Activated naive CD4-positive, alpha-beta T cell treated with anti-CD3 and anti-CD28 coated beads, Interleukin-2, amount 50 U/mL, for 24 hours (primary cell): ENCODE results near the gene BCAT1.
"Not testable (repeated sequence)": the region's sequence is repeated elsewhere in the genome, so short reads cannot be mapped to it uniquely, and the experiment has no call there.

Experiments
- H3K27ac Mint-ChIP-seq: one replicate; pipeline ENCODE4 v1.8.0; 2021; ENCODE audit warnings: mild to moderate bottlenecking, mixed read lengths
- H3K27me3 Mint-ChIP-seq: one replicate; pipeline ENCODE4 v1.8.0; 2021; ENCODE audit warnings: mixed read lengths
- H3K36me3 Mint-ChIP-seq: one replicate; pipeline ENCODE4 v1.8.0; 2021; ENCODE audit warnings: mixed read lengths
- H3K4me1 Mint-ChIP-seq: one replicate; pipeline ENCODE4 v1.8.0; 2021; ENCODE audit warnings: mixed read lengths
- H3K4me3 Mint-ChIP-seq: one replicate; pipeline ENCODE4 v1.8.0; 2021; ENCODE audit warnings: mild to moderate bottlenecking, mixed read lengths
- H3K9me3 Mint-ChIP-seq: one replicate; pipeline ENCODE4 v1.8.0; 2021; ENCODE audit warnings: mixed read lengths

BCAT1 gene

DNA sequence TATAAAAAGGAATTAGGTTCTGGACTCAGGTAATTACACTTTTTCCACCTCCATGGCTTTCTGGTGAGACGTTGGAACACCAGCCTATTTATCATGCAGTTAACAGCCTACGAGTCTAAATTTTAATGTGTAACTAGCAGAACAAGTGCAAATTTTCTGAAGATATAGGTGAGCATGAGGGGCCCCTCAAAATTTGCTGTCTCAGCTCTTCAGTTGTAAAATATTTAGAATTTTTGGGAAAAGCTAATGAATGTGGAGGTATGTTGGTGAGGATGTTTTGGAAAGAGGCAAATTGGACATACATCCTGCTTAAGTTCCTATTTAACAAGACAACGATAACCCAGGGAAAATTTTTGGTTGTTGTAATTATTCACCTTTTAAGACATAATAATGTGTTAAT is 25.3 kb upstream of the BCAT1 start:
- Mint-ChIP-seq H3K9me3 (no peaks in the 10 kb centered on the region), H3K4me1 (no peaks in the 10 kb centered on the region)

GRCh38 chr12:24972078-24972477 is 23.2 kb upstream of the BCAT1 start:
- H3K36me3 Mint-ChIP-seq: no peaks in the 10 kb centered on the region
- H3K27ac Mint-ChIP-seq: no peak overlapping the region
- no peaks in the 10 kb centered on the region for H3K9me3 Mint-ChIP-seq
- H3K4me3 Mint-ChIP-seq: no peak overlapping the region
- H3K4me1 Mint-ChIP-seq: no peaks in the 10 kb centered on the region
- H3K27me3 Mint-ChIP-seq: no peaks in the 10 kb centered on the region

More for the DNA sequence above, 25.3 kb upstream of the BCAT1 start:
- Mint-ChIP-seq H3K36me3 (no peaks in the 10 kb centered on the region), H3K4me3 (no peak overlapping the region), H3K27ac (no peak overlapping the region), H3K27me3 (no peaks in the 10 kb centered on the region)

GRCh38 chr12:24970177-24970576 is 21.3 kb upstream of the BCAT1 start:
- no peaks in the 10 kb centered on the region for H3K27me3 Mint-ChIP-seq
- no peak overlapping the region for H3K27ac Mint-ChIP-seq
- H3K36me3 Mint-ChIP-seq: no peaks in the 10 kb centered on the region
- H3K4me1 Mint-ChIP-seq: no peaks in the 10 kb centered on the region
- no peak overlapping the region for H3K4me3 Mint-ChIP-seq
- no peaks in the 10 kb centered on the region for H3K9me3 Mint-ChIP-seq

DNA sequence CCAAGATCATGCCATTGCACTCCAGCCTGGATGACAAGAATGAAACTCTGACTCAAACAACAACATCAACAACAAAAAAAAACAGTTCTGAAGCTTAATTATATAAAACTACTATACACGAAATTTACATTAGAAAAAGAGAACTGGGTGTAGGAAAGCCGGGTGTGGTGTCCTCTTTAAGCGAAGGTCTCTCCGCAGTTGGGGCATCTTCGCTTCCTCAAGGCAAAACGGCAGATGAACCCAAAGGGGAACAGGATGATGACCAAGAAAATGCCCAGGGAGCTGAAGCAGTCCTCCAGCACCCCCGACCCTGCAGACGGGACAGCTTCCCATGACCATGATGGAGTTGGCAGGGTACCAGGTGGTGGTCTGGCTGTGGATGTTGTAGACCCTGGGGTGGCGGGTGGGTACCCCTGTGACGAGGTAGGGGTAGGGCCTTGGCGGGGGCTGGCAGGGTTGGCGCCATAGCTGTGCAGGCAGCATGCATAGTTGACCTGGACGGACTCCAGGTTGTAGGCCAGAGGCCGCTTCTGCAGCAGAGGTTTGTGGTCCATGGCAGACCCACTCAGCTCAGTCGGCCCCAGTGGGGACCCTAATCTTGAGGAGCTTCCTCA is 18.2 kb upstream of the BCAT1 start:
- Mint-ChIP-seq H3K4me3 (no peak overlapping the region), H3K4me1 (no peaks in the 10 kb centered on the region), H3K9me3 (peaks cover 7% of the 10 kb centered on the region), H3K27me3 (no peaks in the 10 kb centered on the region), H3K36me3 (no peaks in the 10 kb centered on the region), H3K27ac (no peak overlapping the region)

GRCh38 chr12:24964342-24964741 is 15.4 kb upstream of the BCAT1 start:
- Mint-ChIP-seq H3K4me1 (no peaks in the 10 kb centered on the region), H3K27ac (no peak overlapping the region), H3K9me3 (peaks cover 7% of the 10 kb centered on the region), H3K27me3 (peaks cover 4% of the 10 kb centered on the region), H3K36me3 (no peaks in the 10 kb centered on the region), H3K4me3 (no peak overlapping the region)

- no peak overlapping the region for H3K27ac Mint-ChIP-seq
- H3K36me3 Mint-ChIP-seq: no peaks in the 10 kb centered on the region
- no peak overlapping the region for H3K4me3 Mint-ChIP-seq
- peaks cover 5% of the 10 kb centered on the region for H3K27me3 Mint-ChIP-seq
- peaks cover 7% of the 10 kb centered on the region for H3K9me3 Mint-ChIP-seq
- H3K4me1 Mint-ChIP-seq: peaks cover 3% of the 10 kb centered on the region
Observed at GRCh38 chr12:24960222-24960855, 11.4 kb upstream of the BCAT1 start.

GRCh38 chr12:24956351-24956750 is 7.5 kb upstream of the BCAT1 start:
- not testable (repeated sequence) for H3K27ac Mint-ChIP-seq, H3K36me3 Mint-ChIP-seq, H3K9me3 Mint-ChIP-seq, H3K27me3 Mint-ChIP-seq, H3K4me3 Mint-ChIP-seq
- peaks cover 12% of the 10 kb centered on the region for H3K4me1 Mint-ChIP-seq

DNA sequence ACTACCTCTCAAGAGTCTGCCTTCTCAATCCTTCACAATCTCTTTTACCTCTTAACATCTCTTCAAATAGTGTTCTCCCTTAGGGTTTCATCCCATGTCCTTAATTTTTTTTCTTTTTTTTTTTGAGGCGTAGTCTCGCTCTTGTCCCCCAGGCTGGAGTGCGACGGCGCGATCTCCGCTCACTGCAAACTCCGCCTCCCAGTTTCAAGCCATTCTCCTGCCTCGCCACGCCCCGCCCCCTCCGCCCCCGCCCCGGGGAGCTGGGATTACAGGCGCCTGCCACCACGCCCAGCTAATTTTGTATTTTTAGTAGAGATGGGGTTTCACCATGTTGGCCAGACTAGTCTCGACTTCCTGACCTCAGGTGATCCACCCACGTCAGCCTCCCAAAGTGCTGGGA is 7.0 kb upstream of the BCAT1 start:
- Mint-ChIP-seq H3K4me1 (peaks cover 12% of the 10 kb centered on the region), H3K9me3 (no peaks in the 10 kb centered on the region), H3K36me3 (no peaks in the 10 kb centered on the region), H3K27ac (no peak overlapping the region), H3K27me3 (peaks cover 8% of the 10 kb centered on the region), H3K4me3 (no peak overlapping the region)

GRCh38 chr12:24955389-24955788 is 6.5 kb upstream of the BCAT1 start:
- peaks cover 12% of the 10 kb centered on the region for H3K4me1 Mint-ChIP-seq
- H3K27ac Mint-ChIP-seq: no peak overlapping the region

GRCh38 chr12:24954261-24954660 is 5.4 kb upstream of the BCAT1 start:
- H3K27ac Mint-ChIP-seq: peak overlapping the region; percentile 37
- H3K36me3 Mint-ChIP-seq: no peaks in the 10 kb centered on the region
- no peak overlapping the region for H3K4me3 Mint-ChIP-seq
- no peaks in the 10 kb centered on the region for H3K9me3 Mint-ChIP-seq
- H3K27me3 Mint-ChIP-seq: peaks cover 18% of the 10 kb centered on the region
- H3K4me1 Mint-ChIP-seq: peaks cover 16% of the 10 kb centered on the region

More at GRCh38 chr12:24955389-24955788, 6.5 kb upstream of the BCAT1 start:
- H3K36me3 Mint-ChIP-seq: no peaks in the 10 kb centered on the region
- no peak overlapping the region for H3K4me3 Mint-ChIP-seq
- peaks cover 12% of the 10 kb centered on the region for H3K27me3 Mint-ChIP-seq
- no peaks in the 10 kb centered on the region for H3K9me3 Mint-ChIP-seq

DNA sequence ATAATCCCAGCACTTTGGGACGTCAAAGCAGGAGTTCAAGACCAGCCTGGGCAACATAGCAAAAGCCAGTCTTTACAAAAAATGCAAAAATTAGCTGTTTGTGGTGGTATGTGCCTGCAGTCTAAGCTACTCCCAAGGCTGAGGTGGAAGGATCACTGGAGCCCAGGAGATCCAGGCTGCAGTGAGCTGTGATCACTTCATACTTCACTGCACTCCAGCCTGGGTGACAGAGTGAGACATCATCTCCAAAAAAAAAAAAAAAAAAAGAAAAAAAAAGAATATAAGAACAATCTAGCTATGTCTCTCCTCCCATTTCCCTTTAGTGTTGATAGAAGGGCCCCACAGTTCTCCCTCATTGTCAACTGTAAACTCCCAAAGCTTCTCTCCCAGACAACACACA is 3.5 kb upstream of the BCAT1 start:
- H3K4me3 Mint-ChIP-seq: no peak overlapping the region
- peak overlapping the region; percentile 56 for H3K27ac Mint-ChIP-seq
- H3K4me1 Mint-ChIP-seq: peaks cover 33% of the 10 kb centered on the region
- H3K36me3 Mint-ChIP-seq: no peaks in the 10 kb centered on the region
- peaks cover 3% of the 10 kb centered on the region for H3K9me3 Mint-ChIP-seq
- H3K27me3 Mint-ChIP-seq: peaks cover 23% of the 10 kb centered on the region

DNA sequence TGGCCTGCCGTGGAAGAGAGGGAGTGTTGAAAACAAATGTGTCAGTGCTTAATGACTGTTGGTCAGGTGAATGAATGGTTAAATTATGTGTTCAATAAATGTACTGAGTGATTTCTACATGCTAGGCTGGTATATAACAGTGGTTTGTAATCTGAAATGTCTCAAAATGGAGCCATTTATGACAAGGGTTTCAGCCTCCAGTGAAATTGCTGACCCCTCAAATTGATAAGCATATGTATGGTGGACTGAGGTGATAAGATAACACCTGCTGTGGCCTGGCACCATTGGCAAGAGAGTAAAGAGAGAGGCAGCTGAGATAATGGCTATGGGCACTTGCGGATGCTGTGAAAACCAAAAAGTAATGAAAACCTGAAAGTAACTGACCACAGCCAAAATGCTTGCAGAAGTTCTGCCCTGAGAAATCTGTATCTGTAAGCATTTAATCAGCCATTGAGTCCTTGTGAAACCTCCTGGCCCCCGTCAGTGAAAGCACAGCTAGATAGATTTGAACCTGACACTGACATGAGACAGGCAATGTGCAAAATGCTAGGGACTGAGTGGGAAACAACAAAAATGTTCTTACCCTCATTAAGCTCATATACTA is 1.4 kb upstream of the BCAT1 start:
- peaks cover 6% of the 10 kb centered on the region for H3K9me3 Mint-ChIP-seq
- peaks cover 39% of the 10 kb centered on the region for H3K4me1 Mint-ChIP-seq
- peaks cover 29% of the 10 kb centered on the region for H3K27me3 Mint-ChIP-seq
- H3K4me3 Mint-ChIP-seq: no peak overlapping the region
- no peaks in the 10 kb centered on the region for H3K36me3 Mint-ChIP-seq
- H3K27ac Mint-ChIP-seq: no peak overlapping the region

DNA sequence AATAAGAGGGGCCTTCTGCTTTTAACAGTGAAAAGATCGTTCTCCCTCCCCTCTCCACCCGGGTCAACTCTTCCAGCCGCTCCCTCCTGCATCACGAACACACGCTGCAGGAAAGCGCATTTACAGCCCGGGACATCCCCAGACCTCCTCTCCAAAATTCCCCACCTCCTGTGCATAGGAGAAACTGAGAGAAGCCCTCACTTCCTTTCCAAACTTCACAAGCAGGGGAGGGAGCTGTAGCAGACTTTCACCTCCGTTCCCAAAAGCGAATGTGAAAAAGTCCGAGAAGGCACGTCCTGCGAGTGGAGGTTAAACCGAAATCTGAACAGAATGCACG is 513 bp downstream of the BCAT1 start:
- Mint-ChIP-seq H3K27me3 (peaks cover 34% of the 10 kb centered on the region), H3K4me1 (peaks cover 37% of the 10 kb centered on the region)

GRCh38 chr12:24947541-24948419 is 1.1 kb downstream of the BCAT1 start:
- Mint-ChIP-seq H3K4me3 (peak overlapping the region; percentile 89), H3K27me3 (peaks cover 34% of the 10 kb centered on the region), H3K27ac (peak overlapping the region; percentile 95), H3K4me1 (peaks cover 33% of the 10 kb centered on the region), H3K36me3 (no peaks in the 10 kb centered on the region), H3K9me3 (peaks cover 6% of the 10 kb centered on the region)

More for the DNA sequence above, 513 bp downstream of the BCAT1 start:
- H3K36me3 Mint-ChIP-seq: no peaks in the 10 kb centered on the region
- peaks cover 6% of the 10 kb centered on the region for H3K9me3 Mint-ChIP-seq
- peak overlapping the region; percentile 89 for H3K4me3 Mint-ChIP-seq
- H3K27ac Mint-ChIP-seq: peak overlapping the region; percentile 95

DNA sequence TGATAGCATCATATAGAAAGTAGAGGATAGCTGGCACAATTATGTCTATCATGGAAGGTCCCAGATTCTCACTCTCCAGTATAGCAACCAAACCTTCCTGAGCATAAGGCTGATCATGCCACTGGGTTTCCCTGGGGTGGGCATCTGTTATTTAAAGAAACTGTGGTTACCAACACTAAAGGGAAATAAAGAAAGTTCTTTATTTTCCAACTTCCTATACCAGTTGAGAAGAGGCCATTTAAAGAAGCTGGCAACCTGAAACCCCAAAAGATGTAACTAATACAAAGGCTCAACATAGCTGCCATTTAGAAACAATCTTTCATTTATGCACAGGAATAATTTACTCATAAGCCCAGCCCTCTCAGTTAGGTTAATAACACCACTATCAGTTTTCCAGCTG is 3.1 kb downstream of the BCAT1 start:
- H3K9me3 Mint-ChIP-seq: peaks cover 6% of the 10 kb centered on the region
- peaks cover 45% of the 10 kb centered on the region for H3K27me3 Mint-ChIP-seq
- H3K36me3 Mint-ChIP-seq: no peaks in the 10 kb centered on the region
- no peak overlapping the region for H3K27ac Mint-ChIP-seq
- peaks cover 30% of the 10 kb centered on the region for H3K4me1 Mint-ChIP-seq
- H3K4me3 Mint-ChIP-seq: no peak overlapping the region

DNA sequence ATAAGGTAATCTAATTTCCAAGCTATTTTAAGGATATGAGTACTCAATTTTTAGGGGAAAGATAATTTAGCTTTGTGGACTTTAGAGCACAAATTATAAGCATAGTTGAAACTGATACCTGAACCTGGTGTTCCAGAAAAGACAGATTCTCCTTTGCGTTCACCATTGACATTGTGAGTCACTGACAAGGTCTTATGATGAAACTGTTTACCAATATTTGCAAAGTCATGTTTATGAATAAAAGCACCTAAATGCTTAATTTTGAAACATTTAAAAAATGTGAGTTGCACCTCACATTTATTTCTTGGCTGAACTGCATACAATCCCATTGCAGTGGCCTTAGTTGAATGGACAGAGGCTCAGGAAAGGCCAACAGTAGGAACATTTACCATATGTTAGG is 3.9 kb downstream of the BCAT1 start:
- peaks cover 6% of the 10 kb centered on the region for H3K9me3 Mint-ChIP-seq
- H3K4me3 Mint-ChIP-seq: no peak overlapping the region
- H3K27me3 Mint-ChIP-seq: peaks cover 39% of the 10 kb centered on the region
- H3K36me3 Mint-ChIP-seq: no peaks in the 10 kb centered on the region
- H3K27ac Mint-ChIP-seq: no peak overlapping the region
- H3K4me1 Mint-ChIP-seq: peaks cover 30% of the 10 kb centered on the region
